HG02798 (cell line): ENCODE data around the gene AGRN.
"Not testable (repeated sequence)": the region's sequence is repeated elsewhere in the genome, so short reads cannot be mapped to it uniquely, and the experiment has no call there.

Experiments used
- ATAC-seq: cut with Tn5 transposase; IDR thresholded peaks from one replicate; pipeline ENCODE4 v1.9.1; 2021; ENCODE audit warnings: mild to moderate bottlenecking; ENCODE audit not compliant: unreplicated experiment, poor library complexity

The AGRN gene

GRCh38 chr1:1018321-1018685, 1.6 kb upstream of the AGRN start:
- ATAC-seq: not testable (repeated sequence)

- peak; percentile 85 for ATAC-seq
Measured at GRCh38 chr1:1019122-1019999, 559 bp upstream of the AGRN start.

GRCh38 chr1:1020415-1021009, 592 bp downstream of the AGRN start:
- ATAC-seq: peak; percentile 13

GRCh38 chr1:1021010-1021919, 1.3 kb downstream of the AGRN start:
- ATAC-seq: no peak

- ATAC-seq: no peak
Measured at GRCh38 chr1:1021920-1022259, 2.0 kb downstream of the AGRN start.

- no peak for ATAC-seq
Measured at GRCh38 chr1:1022302-1023009, 2.5 kb downstream of the AGRN start.

GRCh38 chr1:1023700-1024099, 3.8 kb downstream of the AGRN start:
- no peak for ATAC-seq

- no peak for ATAC-seq
Measured at GRCh38 chr1:1024149-1024770, 4.3 kb downstream of the AGRN start.

GRCh38 chr1:1024771-1025699, 5.1 kb downstream of the AGRN start:
- ATAC-seq: no peak

GRCh38 chr1:1025730-1026129, 5.8 kb downstream of the AGRN start:
- no peak for ATAC-seq

GRCh38 chr1:1026599-1027413, 6.9 kb downstream of the AGRN start:
- ATAC-seq: no peak

- ATAC-seq: no peak
Measured at GRCh38 chr1:1027791-1028190, 7.9 kb downstream of the AGRN start.

- ATAC-seq: not testable (repeated sequence)
Measured at GRCh38 chr1:1030867-1031658, 11.1 kb downstream of the AGRN start.

GRCh38 chr1:1031659-1032235, 11.8 kb downstream of the AGRN start:
- ATAC-seq: no peak

GRCh38 chr1:1032424-1032823, 12.5 kb downstream of the AGRN start:
- ATAC-seq: no peak

- ATAC-seq: peak; percentile 91
Measured at GRCh38 chr1:1033009-1033587, 13.2 kb downstream of the AGRN start.
